Psoas muscle (tissue), 8 donors: ENCODE data around the gene FAM184A. TPM values are rescaled to one million over a fixed set of nuclear protein-coding genes. Genes with fewer than 3 reads are reported as not detected.

ENCODE experiments used
- ATAC-seq, 4 donors: fragments of 200-7000 bp; cut with Tn5 transposase; one replicate each; pipeline ENCODE4 v1.9.1; 2020; ENCODE audit warnings: moderate library complexity in 3 of 4, mild to moderate bottlenecking in 2 of 4
- DNase-seq, 2 donors: peaks; one replicate each; pipeline ENCODE4 v3.0.0-alpha.2; 2020
- H3K27ac ChIP-seq: fragments of 200-600 bp; one replicate; pipeline ENCODE4 v1.8.0; 2022
- H3K27me3 ChIP-seq, 3 donors: fragments of 200-600 bp in 1 of 3; one replicate each; pipeline versions ENCODE4 v1.6.1 to v1.8.0; 2013 to 2022; ENCODE audit warnings: low read length in 2 of 3, mild to moderate bottlenecking in 2 of 3, moderate library complexity in 1 of 3; ENCODE audit not compliant: insufficient read depth in 3 of 3
- H3K36me3 ChIP-seq, 2 donors: fragments of 200-600 bp in 1 of 2; one replicate each; pipeline versions ENCODE4 v1.6.1 to v1.8.0; 2013 to 2022; ENCODE audit warnings: low read depth in 1 of 2, mild to moderate bottlenecking in 1 of 2, moderate library complexity in 1 of 2; ENCODE audit not compliant: insufficient read depth in 1 of 2
- H3K4me1 ChIP-seq: fragments of 200-600 bp; one replicate; pipeline ENCODE4 v1.8.0; 2022
- H3K4me3 ChIP-seq: fragments of 200-600 bp; one replicate; pipeline ENCODE4 v1.8.0; 2022; ENCODE audit warnings: mild to moderate bottlenecking
- H3K9me3 ChIP-seq: fragments of 200-600 bp; one replicate; pipeline ENCODE4 v1.8.0; 2022
- WGBS, 3 donors: extraction: QIAGEN DNeasy Blood & Tissue Kit; methylation state at CpG; one replicate each; pipeline versions ENCODE4 v1.1.6 to v1.1.7; 2013; 5-methylcytosine and 5-hydroxymethylcytosine counted together
- intact Hi-C, 2 donors: fragments of 100-400 bp; cut with DNase I; formaldehyde crosslinking; loops; one replicate each; pipeline versions ENCODE4 v1.11.0 to v1.14.2; 2022
- polyA plus RNA-seq, 3 donors: library from polyadenylated mRNA; stranded (reverse); fragments of 200-250 nt; gene quantifications; one replicate each; pipeline ENCODE4 v1.2.3, GENCODE V29; 2013
- total RNA-seq, 4 donors: library from RNA; stranded (reverse); fragmentation: NEBNext Ultra II Directional in 2 of 4; extraction: Animal tissue kit (Norgen Biotek cat#: 25700) in 2 of 4; gene quantifications; one replicate each; pipeline versions ENCODE4 v1.2.1 to v1.2.4, GENCODE V29; 2021 to 2023
- TF ChIP-seq, protein P1 (sequence below): fragments of 200-600 bp; IDR thresholded peaks from one replicate; pipeline ENCODE4 v1.8.0; 2022; ENCODE audit warnings: antibody characterized with exemption
- donor health status: healthy with polysubstance abuse.
- donor health status: DM: no; HTN: no; CAD: no; lungs with moderate emphysema.
- donor health status: Bipolar disorder and iron deficiency.
- donor health status: healthy.
- donor health status: DM: yes; HTN: yes; CAD: no.
- donor health status: DM: no; HTN: no; CAD: no.
- donor health status: DM: no; HTN: no; CAD: no.
- donor health status: DM: yes; HTN: yes; CAD: no.

Gene FAM184A
- total and polyA plus RNA-seq, 7 donors = 0.14 to 0.52 (median 0.39) TPM

DNA sequence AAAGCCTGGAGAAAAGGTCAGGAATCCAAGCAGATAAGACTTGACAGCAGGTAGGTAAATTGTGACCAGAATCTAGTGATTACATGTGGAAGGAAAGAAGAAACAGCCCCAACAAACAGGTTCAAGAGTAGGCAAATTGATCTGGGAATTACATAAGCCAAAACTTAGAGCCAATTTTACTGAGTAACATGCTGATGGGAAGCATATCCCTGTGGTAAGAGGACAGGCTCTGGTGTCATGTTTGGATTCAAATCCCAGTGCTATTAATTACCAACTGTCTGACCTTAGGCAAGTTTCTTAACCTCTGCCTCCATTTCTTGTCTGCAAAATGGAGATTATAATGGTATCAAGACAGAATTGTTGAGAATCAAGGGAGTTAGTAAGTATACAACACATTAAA is 163.9 kb downstream of the FAM184A start:
- TF ChIP-seq, protein P1, sequence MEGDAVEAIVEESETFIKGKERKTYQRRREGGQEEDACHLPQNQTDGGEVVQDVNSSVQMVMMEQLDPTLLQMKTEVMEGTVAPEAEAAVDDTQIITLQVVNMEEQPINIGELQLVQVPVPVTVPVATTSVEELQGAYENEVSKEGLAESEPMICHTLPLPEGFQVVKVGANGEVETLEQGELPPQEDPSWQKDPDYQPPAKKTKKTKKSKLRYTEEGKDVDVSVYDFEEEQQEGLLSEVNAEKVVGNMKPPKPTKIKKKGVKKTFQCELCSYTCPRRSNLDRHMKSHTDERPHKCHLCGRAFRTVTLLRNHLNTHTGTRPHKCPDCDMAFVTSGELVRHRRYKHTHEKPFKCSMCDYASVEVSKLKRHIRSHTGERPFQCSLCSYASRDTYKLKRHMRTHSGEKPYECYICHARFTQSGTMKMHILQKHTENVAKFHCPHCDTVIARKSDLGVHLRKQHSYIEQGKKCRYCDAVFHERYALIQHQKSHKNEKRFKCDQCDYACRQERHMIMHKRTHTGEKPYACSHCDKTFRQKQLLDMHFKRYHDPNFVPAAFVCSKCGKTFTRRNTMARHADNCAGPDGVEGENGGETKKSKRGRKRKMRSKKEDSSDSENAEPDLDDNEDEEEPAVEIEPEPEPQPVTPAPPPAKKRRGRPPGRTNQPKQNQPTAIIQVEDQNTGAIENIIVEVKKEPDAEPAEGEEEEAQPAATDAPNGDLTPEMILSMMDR = no peak
- DNase-seq (no peak), ATAC-seq (peak in 2 of 4 donors; percentile 56 to 62)
- Histone ChIP-seq H3K36me3 (peaks cover 6 to 96% of the 10 kb centered on the region in 2 donors), H3K27ac (peak overlapping the region; percentile 32), H3K27me3 (no peaks in the 10 kb centered on the region), H3K4me3 (no peak overlapping the region), H3K4me1 (peaks cover 10% of the 10 kb centered on the region), H3K9me3 (no peaks in the 10 kb centered on the region)
- intact Hi-C loops = no loop called here

DNA sequence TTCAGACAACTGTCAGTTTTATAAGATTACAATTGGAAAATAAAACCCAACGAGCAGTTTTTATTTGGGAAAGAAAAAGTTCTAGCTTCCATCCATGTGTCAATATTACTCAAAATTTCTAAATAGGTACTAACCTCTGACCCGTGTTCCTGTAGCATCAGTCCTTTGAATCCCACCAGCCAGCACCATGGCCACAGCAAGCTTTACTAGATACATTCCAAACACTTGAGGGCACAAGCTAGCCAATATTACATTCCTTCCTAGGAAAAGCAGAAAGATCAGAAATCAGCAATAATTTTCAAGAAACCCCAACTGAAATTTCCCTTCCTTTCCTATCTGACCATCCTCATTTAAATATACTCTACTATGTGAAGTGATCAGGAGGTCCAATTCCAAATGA is 165.3 kb downstream of the FAM184A start:
- Histone ChIP-seq H3K27me3 (no peaks in the 10 kb centered on the region), H3K36me3 (peaks cover 6 to 97% of the 10 kb centered on the region in 2 donors), H3K4me3 (no peak overlapping the region), H3K4me1 (peaks cover 10% of the 10 kb centered on the region), H3K27ac (no peak overlapping the region), H3K9me3 (no peaks in the 10 kb centered on the region)
- TF ChIP-seq, protein P1 = no peak
- no peak for ATAC-seq
- no peak for DNase-seq
- intact Hi-C loops = no loop called here
- WGBS, 3 donors = 80 to 84% (median 83%) methylated on average over 2 of the region's 2 CpGs

- peaks cover 5 to 97% of the 10 kb centered on the region in 2 donors for H3K36me3 ChIP-seq
- no peak overlapping the region for H3K4me3 ChIP-seq
- TF ChIP-seq, protein P1 = no peak
- H3K4me1 ChIP-seq = peaks cover 10% of the 10 kb centered on the region
- intact Hi-C loops = no loop called here
- DNase-seq = no peak
- ATAC-seq = no peak
- H3K27me3 ChIP-seq = no peaks in the 10 kb centered on the region
- H3K27ac ChIP-seq = no peak overlapping the region
- whole genome bisulfite sequencing, 3 donors = 86 to 91% (median 88%) methylated on average over 5 of the region's 5 CpGs
- no peaks in the 10 kb centered on the region for H3K9me3 ChIP-seq
These were observed 165.8 kb downstream of the FAM184A start for GRCh38 chr6:118912646-118913045.

Other genes with a start within 250 kb of the FAM184A start
- gene ASF1A, start 184.5 kb downstream of the FAM184A start, total RNA-seq = 10 to 100 TPM in 3 of 4 donors, 1 to 10 TPM in 1; 6.8 to 15.4 (median 12.1) TPM
- 10 to 100 TPM in 1 of 3 donors, 1 to 10 TPM in 2; 5.3 to 22.1 (median 6.0) TPM for gene ASF1A, start 184.5 kb downstream of the FAM184A start, polyA plus RNA-seq
- gene MCM9, start 143.5 kb downstream of the FAM184A start, total RNA-seq = 1 to 10 TPM; 4.6 to 5.6 (median 5.0) TPM
- gene MCM9, start 143.5 kb downstream of the FAM184A start, polyA plus RNA-seq = 1 to 10 TPM; 1.6 to 2.6 (median 2.4) TPM